ENCODE data around the gene SH2B3.
A peak's percentile ranks its signal among the peaks of the same experiment; 100 is the strongest.
"Not testable (repeated sequence)": the region's sequence is repeated elsewhere in the genome, so short reads cannot be mapped to it uniquely, and the experiment has no call there.

The SH2B3 gene
- total RNA-seq, result 86.2 to 123 (median 97.3) reads per million in 3 experiments

- peak; percentile 85 for DNase-seq
These were observed at the start of gene SH2B3 for GRCh38 chr12:111405859-111406473. Gene SH2B3, plus strand, starts transcription at chr12:111405923. Its CDS starts 12,223 bp downstream, at chr12:111418146.

GRCh38 chr12:111359231-111359913 is 46.4 kb upstream of the SH2B3 start:
- DNase-seq, result no peak

GRCh38 chr12:111359914-111360276 is 45.8 kb upstream of the SH2B3 start:
- DNase-seq, result no peak

GRCh38 chr12:111360325-111360930 is 45.3 kb upstream of the SH2B3 start:
- DNase-seq, result no peak

- no peak for DNase-seq
These were observed 44.5 kb upstream of the SH2B3 start for GRCh38 chr12:111361073-111361716.

GRCh38 chr12:111361717-111362576 is 43.8 kb upstream of the SH2B3 start:
- DNase-seq, result no peak

GRCh38 chr12:111362687-111363475 is 42.8 kb upstream of the SH2B3 start:
- DNase-seq, result no peak

- no peak for DNase-seq
These were observed 42.1 kb upstream of the SH2B3 start for GRCh38 chr12:111363578-111363977.

- DNase-seq, result no peak
These were observed 39.6 kb upstream of the SH2B3 start for GRCh38 chr12:111366075-111366474.

- DNase-seq, result no peak
These were observed 39.1 kb upstream of the SH2B3 start for GRCh38 chr12:111366583-111366982.

- DNase-seq, result no peak
These were observed 38.0 kb upstream of the SH2B3 start for GRCh38 chr12:111367661-111368221.

GRCh38 chr12:111368291-111368787 is 37.4 kb upstream of the SH2B3 start:
- no peak for DNase-seq

- DNase-seq, result peak; percentile 51
These were observed 36.8 kb upstream of the SH2B3 start, which contains the start of gene PHETA1 for GRCh38 chr12:111368788-111369495. Gene PHETA1, minus strand, starts transcription at chr12:111369095. Its CDS starts 5,668 bp downstream, at chr12:111363427.

GRCh38 chr12:111369496-111370220 is 36.1 kb upstream of the SH2B3 start:
- no peak for DNase-seq

GRCh38 chr12:111373231-111373630 is 32.5 kb upstream of the SH2B3 start:
- DNase-seq, result not testable (repeated sequence)

- DNase-seq, result no peak
These were observed 28.3 kb upstream of the SH2B3 start for GRCh38 chr12:111377440-111377839.

- no peak for DNase-seq
These were observed 25.7 kb upstream of the SH2B3 start for GRCh38 chr12:111379942-111380554.

GRCh38 chr12:111384596-111384995 is 21.1 kb upstream of the SH2B3 start:
- no peak for DNase-seq

- DNase-seq, result no peak
These were observed 18.8 kb upstream of the SH2B3 start for GRCh38 chr12:111386885-111387284.

Measured in central memory CD4-positive, alpha-beta T cell (primary cell).